Measurements from ENCODE around the gene SFT2D1.

Gene SFT2D1

GRCh38 chr6:166375013-166375412 is 32.7 kb upstream of the SFT2D1 start:
- no peaks in the 10 kb centered on the region for H3K36me3 ChIP-seq (ENCODE audit: low read depth)
- no peak for TF ChIP-seq CTCF (IDR thresholded peaks at IDR 0.05; ENCODE audit: poor library complexity, severe bottlenecking)
- DNase-seq (ENCODE audit: low spot score) = no peak

GRCh38 chr6:166370489-166370888 is 28.1 kb upstream of the SFT2D1 start:
- H3K4me3 ChIP-seq (ENCODE audit: severe bottlenecking) = no peak overlapping the region
- no peak overlapping the region for H3K27ac ChIP-seq (ENCODE audit: poor library complexity, severe bottlenecking)
- ATAC-seq (ENCODE audit: low read depth) = no peak
- H3K27me3 ChIP-seq (ENCODE audit: insufficient read depth, poor library complexity, severe bottlenecking) = no peaks in the 10 kb centered on the region
- H3K36me3 ChIP-seq (ENCODE audit: low read depth) = 0 out of 2 replicates have a peak, but pooled peaks cover 2% of the 10 kb centered on the region
- no peaks in the 10 kb centered on the region for H3K4me1 ChIP-seq (ENCODE audit: insufficient read depth, poor library complexity, severe bottlenecking)
- DNase-seq (ENCODE audit: low spot score) = no peak
- TF ChIP-seq CTCF (IDR thresholded peaks at IDR 0.05; ENCODE audit: poor library complexity, severe bottlenecking) = no peak
- no peaks in the 10 kb centered on the region for H3K9me3 ChIP-seq (ENCODE audit: severe bottlenecking)

More at GRCh38 chr6:166375013-166375412, 32.7 kb upstream of the SFT2D1 start:
- H3K4me1 ChIP-seq (ENCODE audit: insufficient read depth, poor library complexity, severe bottlenecking) = no peaks in the 10 kb centered on the region
- H3K4me3 ChIP-seq (ENCODE audit: severe bottlenecking) = no peak overlapping the region
- no peak overlapping the region for H3K27ac ChIP-seq (ENCODE audit: poor library complexity, severe bottlenecking)
- no peaks in the 10 kb centered on the region for H3K9me3 ChIP-seq (ENCODE audit: severe bottlenecking)
- ATAC-seq (ENCODE audit: low read depth) = no peak
- no peaks in the 10 kb centered on the region for H3K27me3 ChIP-seq (ENCODE audit: insufficient read depth, poor library complexity, severe bottlenecking)

- DNase-seq (ENCODE audit: low spot score) (no peak), ATAC-seq (ENCODE audit: low read depth) (no peak)
- H3K27ac ChIP-seq (ENCODE audit: poor library complexity, severe bottlenecking) = no peak overlapping the region
Measured at GRCh38 chr6:166369782-166370181, 27.4 kb upstream of the SFT2D1 start.

GRCh38 chr6:166366921-166367320 is 24.6 kb upstream of the SFT2D1 start:
- ATAC-seq (ENCODE audit: low read depth) (no peak), DNase-seq (ENCODE audit: low spot score) (no peak)
- no peaks in the 10 kb centered on the region for H3K27me3 ChIP-seq (ENCODE audit: insufficient read depth, poor library complexity, severe bottlenecking)
- no peak for TF ChIP-seq CTCF (IDR thresholded peaks at IDR 0.05; ENCODE audit: poor library complexity, severe bottlenecking)
- H3K36me3 ChIP-seq (ENCODE audit: low read depth) = 0 out of 2 replicates have a peak, but pooled peaks cover 2% of the 10 kb centered on the region
- no peak overlapping the region for H3K4me3 ChIP-seq (ENCODE audit: severe bottlenecking)
- H3K9me3 ChIP-seq (ENCODE audit: severe bottlenecking) = no peaks in the 10 kb centered on the region
- no peak overlapping the region for H3K27ac ChIP-seq (ENCODE audit: poor library complexity, severe bottlenecking)
- no peaks in the 10 kb centered on the region for H3K4me1 ChIP-seq (ENCODE audit: insufficient read depth, poor library complexity, severe bottlenecking)

More at GRCh38 chr6:166369782-166370181, 27.4 kb upstream of the SFT2D1 start:
- no peaks in the 10 kb centered on the region for H3K9me3 ChIP-seq (ENCODE audit: severe bottlenecking)
- H3K27me3 ChIP-seq (ENCODE audit: insufficient read depth, poor library complexity, severe bottlenecking) = no peaks in the 10 kb centered on the region
- TF ChIP-seq CTCF (IDR thresholded peaks at IDR 0.05; ENCODE audit: poor library complexity, severe bottlenecking) = no peak
- 0 out of 2 replicates have a peak, but pooled peaks cover 2% of the 10 kb centered on the region for H3K36me3 ChIP-seq (ENCODE audit: low read depth)
- H3K4me3 ChIP-seq (ENCODE audit: severe bottlenecking) = no peak overlapping the region
- no peaks in the 10 kb centered on the region for H3K4me1 ChIP-seq (ENCODE audit: insufficient read depth, poor library complexity, severe bottlenecking)

- Histone ChIP-seq H3K27ac (ENCODE audit: poor library complexity, severe bottlenecking) (no peak overlapping the region), H3K27me3 (ENCODE audit: insufficient read depth, poor library complexity, severe bottlenecking) (no peaks in the 10 kb centered on the region), H3K4me3 (ENCODE audit: severe bottlenecking) (no peak overlapping the region), H3K36me3 (ENCODE audit: low read depth) (0 out of 2 replicates have a peak, but pooled peaks cover 2% of the 10 kb centered on the region), H3K9me3 (ENCODE audit: severe bottlenecking) (no peaks in the 10 kb centered on the region), H3K4me1 (ENCODE audit: insufficient read depth, poor library complexity, severe bottlenecking) (peaks cover 5% of the 10 kb centered on the region)
- ATAC-seq (ENCODE audit: low read depth) = no peak
- no peak for TF ChIP-seq CTCF (IDR thresholded peaks at IDR 0.05; ENCODE audit: poor library complexity, severe bottlenecking)
- DNase-seq (ENCODE audit: low spot score) = no peak
Measured at GRCh38 chr6:166365806-166366205, 23.5 kb upstream of the SFT2D1 start.

Data from RWPE2 (cell line).